Activated naive CD8-positive, alpha-beta T cell treated with anti-CD3 and anti-CD28 coated beads, Interleukin-2, amount 50 U/mL, for 16 hours (primary cell): ENCODE data around the gene FTO.

Experiments
- DNase-seq: peaks from one replicate; pipeline ENCODE4 v3.0.0-alpha.2; 2020; ENCODE audit warnings: low read depth, low spot score

Gene FTO

DNA sequence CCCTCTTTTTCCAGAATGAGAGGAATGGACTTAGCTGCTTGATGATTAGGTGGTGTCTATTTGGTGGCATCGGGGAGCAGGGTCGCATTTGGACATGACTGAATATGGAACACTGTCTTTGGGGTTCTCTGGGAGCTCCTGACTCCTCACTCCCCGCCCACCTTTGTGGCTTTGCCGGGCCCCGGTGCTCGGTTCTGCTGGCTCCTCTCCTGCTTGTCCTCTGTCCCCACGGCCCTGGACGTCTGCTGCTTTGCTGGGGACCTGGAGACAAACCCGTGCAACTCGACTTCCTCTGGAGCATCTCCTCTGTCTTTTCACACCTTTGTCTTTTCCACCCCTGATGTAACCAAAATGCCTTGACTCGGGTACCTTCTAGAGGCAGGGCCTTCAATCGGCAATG is 446.9 kb downstream of the FTO start:
- no peak for DNase-seq

DNA sequence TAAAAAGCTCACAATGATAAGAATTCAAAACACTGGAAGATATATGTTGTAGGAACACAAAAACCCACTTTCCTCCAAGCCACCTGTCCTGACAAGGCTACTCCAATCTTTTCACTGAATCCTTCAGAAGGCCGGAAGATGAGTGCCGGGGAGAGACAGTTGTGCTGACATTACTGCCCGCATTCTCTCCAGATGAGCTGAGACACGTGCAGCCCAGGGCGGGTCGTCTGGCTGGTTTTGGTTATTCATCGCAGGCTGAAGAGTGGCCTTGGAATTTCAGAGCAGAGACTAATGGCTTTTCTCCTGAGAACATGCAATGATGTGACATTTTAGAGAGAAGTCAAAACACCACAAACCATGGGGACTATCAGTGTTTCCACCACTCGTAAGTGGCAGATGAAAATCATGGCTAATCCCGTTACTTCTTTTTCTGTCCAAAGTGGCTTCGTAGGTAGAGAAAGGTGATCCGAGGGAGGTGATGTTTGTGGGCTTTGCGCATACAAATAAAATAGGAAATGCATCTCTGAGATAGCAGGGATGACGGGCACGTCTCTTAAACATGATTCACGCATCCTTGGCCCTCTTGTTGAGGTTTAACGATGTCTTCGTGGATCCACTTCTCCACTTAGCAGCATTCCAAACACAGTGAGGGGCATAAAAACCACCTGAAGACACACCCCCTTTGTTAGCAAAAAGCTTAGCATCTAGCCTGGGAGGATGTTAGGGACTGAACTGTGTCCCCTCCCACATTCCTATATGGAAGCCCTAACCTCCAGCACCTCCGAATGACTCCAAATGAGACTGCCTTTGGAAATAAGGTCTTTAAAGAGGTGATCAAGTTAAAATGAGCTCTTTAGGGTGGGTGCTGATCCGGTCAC is 448.6 kb downstream of the FTO start:
- DNase-seq: no peak

DNA sequence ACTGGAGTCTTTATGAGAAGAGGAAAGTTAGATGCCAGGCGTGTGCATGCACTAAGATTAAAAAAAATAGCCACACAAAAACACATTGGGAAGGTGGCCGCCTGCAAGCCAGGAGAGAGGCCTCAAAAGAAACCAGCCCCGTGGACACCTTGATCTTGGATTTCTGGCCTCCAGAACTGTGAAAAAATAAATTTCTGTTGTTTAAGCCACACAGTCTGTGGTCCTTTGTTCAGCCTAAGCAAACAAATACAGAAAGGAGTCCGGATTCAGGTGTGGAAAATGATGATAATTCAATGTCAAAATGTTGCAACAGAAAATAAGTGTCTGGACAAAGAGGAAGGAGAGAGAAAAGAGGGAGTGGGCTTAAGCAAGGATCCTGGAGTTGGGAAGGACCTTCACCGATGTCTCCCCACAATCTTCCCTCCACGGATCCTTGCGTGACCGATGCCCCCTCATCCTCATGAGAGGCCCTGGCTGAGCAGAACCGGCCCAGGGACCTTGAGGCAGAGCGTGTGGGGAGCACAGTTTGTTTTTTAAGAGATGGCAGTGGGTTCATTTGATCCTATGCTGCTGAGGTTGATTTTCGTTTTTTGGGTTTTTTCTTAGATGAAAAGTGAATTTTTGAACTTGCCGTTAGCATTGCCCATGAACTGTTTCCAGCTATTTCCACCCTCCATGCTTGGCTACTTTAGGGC is 449.4 kb downstream of the FTO start:
- DNase-seq: no peak

DNA sequence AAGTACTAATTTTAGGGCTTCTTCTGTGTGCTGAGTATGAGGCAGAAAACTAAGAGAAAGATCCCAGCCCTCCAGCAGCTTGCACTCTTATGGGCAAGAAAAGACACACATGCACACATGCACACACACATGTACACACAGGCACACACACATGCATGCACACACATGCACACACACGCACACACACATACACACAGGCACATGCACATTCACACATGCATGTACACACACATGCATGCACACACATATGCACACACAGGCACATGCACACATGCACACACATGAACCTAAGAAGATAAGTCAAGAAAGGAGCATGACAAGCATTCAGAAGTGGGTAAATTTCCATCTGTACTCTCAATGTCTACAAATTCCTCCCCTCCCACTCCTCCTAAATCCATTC is 452.4 kb downstream of the FTO start:
- DNase-seq: no peak

DNA sequence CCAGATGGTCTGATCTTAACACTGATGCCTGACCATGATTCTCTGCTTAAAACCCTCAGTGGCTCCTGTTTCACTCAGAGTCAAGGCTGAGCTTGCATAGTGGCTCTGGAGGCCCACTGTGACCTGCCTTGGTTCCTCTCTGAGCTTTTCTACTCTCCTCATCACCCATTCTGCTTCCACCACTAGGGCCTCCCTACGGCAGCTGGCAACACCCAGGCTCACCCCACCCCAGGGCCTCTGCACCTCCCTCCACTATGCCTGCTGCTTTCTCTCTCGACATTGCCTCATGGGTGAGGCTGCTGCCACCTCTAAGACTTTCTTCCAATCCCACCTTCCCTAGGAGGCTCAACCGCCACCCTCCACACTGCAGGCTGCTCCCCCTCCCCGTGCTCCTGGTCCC is 455.0 kb downstream of the FTO start:
- no peak for DNase-seq

DNA sequence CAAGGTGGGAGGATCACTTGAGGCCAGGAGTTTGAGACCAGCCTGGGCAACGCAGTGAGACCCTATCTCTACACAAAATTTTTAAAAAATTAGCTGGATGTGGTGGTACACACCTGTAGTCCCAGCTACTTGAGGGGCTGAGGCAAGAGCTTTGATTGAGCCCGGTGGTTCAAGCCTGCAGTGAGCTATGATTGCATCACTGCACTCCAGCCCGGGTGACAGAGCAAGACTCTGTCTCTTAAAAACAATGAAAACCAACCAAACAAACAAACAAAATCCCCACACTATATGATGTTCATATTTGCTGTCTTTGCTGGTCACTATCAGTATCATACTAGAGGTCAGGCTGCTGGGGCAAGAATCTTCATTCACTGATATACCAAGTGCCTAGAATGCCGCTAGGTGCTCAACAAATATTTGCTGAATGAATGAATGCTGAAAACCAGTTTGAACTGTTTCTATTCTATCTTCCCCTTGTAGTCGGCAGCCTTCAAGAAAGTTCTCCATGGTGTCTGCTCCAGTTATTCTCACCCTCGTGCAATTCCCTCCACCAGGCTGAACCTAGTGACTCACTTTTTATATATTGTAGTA is 455.6 kb downstream of the FTO start:
- no peak for DNase-seq

DNA sequence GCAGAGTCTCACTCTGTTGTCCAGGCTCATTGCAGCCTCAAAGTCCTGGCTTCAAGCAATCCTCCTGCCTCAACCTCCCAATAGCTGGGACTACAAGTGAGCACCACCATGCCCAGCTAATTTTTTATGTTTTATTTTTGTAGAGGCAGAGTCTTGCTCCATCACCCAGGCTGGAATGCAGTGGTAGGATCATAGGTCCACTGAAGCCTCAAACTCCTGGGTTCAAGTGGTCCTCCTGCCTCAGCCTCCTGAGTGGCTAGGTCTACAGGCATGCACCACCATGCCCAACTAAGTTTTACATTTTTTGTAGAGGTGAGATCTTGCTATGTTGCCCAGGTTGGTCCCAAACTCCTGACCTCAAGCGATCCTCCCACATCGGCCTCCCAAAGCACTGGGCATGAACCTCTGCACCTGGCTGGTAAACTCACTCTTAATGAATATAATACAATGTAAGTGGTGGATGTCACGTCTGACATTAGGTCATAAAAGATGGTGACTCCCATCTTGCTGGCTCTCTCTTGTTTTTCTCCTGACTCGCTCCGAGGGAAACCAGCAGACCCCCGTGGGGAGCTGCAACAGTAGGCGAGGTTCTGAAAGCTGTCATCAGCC is 456.4 kb downstream of the FTO start:
- no peak for DNase-seq

DNA sequence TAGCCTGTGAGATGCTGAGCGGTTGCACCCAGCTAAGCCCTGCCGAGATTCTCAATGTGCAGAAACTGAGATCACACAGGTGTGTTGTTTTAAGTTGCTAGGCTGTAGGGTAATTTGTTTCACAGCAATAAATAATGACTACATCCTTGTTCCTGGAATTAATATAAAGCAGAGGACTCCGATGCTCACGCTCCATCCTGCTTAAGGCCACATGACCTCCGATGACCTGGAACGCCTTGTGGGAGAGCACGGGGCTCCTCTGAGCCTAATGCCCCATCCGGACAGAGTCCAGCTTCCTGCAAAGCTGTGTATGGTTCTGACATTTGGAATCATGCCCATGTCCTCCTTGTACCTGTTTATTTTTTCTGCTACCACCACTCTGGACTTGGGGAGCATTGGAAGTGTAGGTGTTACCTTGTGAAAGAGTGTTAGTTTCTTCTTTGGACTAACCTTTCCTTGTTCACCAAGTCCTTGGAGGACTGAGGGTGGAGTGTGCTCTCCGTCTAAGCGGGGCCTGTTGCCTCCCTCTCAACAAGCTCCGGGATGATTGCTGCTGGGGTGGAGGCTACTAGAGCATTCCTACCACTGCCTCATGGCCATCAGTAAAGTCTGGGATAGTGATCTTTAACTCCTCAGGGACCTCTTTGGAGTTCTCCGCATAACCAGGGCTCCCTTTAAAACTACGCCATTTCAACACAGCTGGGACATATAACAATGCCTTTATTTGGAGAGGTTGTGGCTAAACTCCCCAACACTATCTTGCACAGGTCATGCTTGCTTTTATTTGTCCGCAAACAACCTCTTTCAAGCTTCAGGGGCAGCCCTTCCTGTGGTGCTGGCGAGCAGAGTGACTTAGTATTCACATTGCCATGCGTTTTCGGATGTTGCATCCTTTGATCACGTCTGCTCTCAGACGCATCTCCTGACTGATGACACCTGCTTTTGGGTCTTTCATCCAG is 457.3 kb downstream of the FTO start:
- no peak for DNase-seq

DNA sequence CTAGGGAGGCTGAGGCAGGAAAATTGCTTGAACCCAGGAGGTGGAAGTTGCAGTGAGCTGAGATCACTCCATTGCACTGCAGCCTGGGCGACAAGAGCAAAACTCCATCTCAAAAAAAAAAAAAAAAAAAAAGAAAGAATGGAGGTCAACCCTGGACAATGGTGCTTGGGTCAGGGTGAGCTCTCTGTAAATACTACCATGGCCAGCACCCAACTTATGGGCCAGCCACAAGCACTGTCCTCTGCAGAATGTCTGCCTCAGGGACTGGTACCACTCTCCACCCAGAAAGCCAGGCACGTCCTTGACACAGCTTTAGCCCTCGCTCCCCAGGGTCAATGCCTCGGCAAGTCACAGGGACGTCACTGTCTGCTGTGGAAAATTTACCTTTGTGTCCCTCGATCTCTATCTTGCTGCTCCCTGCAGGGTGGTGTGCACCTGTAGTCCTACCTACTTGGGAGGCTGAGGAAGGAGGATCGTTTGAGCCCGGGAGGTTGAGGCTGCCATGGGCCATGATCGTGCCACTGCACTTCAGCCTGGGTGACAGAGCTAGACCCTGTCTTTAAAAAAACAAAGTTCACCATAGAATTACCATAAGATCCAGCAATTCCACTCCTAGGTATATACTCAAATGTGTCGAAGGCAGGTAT is 459.4 kb downstream of the FTO start:
- no peak for DNase-seq

DNA sequence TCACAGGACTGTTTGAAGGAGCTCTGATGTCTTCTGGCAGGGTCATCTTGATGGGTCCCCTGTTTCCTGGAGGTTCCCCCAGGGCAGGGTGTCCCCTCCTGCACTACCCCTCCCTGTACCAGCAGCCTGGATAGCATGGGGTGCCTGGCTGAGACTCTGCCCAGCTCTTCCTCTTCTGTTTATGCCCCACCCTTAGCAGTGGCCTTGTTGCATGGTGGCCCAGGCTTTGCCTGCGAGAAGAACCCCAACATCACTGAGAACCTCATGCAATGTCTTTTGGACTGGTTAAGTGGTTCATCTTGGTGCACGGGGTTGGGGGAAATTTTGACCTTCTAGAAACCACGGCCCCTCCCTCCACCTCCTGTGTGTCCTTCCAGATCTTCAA is 460.8 kb downstream of the FTO start:
- no peak for DNase-seq

DNA sequence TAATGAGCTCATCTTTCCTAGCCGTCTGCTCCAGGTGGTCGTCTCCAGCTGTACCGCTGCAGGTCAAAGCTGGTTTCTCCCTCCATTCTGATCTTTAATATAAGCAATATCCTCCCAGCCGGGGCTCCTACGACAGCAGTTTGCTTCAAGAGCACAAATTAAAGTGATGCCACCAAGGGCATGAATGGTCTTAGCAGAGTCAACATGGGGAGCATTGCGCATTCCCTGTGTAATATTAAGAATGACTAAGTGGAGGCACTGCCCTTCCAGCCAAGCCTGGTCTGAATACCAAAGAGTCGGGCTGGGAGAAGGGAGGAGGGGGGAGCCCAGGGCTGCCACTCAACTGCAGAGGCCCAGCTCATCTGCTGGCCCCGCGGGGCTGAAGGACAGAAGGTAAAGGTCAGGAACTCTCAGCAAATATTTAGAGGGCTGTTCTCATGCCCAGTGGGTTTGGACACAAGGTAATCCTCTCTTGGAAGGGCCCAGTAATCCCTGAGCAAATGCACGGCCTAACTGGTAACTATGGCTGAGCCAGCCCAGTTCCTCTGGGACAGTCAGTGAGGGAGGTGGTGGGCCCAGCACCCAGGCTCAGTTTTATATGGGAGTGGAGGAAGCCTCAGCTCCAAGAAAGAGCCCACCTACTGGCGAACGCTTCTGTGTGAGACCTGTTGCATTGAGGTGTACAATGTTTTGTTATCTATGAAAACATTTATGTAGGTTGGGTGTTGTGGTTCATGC is 461.4 kb downstream of the FTO start:
- no peak for DNase-seq

DNA sequence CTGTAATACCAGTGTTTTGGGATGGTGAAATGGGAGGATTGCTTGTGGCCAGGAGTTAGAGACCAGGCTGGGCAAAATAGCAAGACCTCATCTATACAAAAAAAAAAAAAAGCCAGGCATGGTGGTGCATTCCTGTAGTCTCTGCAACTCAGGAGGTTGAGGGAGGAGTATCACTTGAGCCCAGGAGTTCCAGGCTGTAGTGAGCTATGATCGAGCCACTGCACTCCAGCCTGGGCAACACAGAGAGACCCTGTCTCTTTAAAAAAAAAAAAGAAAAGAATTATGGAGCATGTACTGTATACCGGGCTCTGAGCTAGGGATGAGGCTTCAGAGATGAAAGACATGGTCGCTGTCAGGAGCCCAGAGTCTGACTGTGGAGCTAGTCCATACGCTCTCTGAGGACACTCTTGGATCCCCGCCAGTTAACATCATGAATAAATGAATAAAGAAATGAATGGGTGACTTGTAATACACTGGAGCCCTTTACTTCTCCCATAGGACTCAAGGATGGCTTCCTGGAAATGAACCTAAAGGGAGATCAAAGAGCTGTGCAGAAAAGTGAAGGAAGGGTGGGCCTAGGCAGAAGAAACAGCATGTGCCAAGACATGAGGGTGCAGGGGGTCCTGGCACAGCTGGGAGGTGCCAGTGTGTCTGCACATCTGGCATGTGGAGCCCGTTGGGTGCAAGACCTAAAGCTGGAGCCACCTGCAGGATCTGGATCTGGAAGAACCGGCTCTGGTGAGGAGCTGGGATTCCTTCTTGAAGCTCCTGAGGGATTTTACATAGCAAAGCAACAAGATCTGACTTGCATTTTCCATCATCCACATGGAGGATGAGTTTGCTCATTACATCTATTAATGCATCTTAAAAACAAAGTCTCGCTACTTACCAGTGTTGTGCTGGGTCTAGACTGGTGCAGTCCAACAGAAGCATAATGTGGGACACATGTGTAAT is 462.2 kb downstream of the FTO start:
- DNase-seq: no peak

DNA sequence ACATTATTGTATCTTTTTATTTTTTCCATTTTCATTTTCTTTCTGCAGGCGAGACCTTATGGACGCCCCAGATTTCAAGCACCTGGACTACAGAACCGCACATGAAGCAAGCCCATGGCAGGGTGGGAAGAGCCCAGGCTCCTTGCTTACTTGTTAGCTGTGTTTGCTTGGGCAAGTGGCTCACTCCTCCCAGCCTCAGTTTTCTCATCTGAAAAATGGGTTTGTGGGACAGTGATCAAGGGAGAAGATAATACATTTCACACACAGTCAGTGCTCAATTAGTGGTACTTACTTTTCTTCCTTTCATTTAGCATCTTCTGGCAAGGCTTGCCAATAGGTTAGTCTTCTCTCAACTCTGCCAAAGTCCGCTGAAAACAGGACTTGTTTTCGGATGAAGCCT is 465.2 kb downstream of the FTO start:
- no peak for DNase-seq

DNA sequence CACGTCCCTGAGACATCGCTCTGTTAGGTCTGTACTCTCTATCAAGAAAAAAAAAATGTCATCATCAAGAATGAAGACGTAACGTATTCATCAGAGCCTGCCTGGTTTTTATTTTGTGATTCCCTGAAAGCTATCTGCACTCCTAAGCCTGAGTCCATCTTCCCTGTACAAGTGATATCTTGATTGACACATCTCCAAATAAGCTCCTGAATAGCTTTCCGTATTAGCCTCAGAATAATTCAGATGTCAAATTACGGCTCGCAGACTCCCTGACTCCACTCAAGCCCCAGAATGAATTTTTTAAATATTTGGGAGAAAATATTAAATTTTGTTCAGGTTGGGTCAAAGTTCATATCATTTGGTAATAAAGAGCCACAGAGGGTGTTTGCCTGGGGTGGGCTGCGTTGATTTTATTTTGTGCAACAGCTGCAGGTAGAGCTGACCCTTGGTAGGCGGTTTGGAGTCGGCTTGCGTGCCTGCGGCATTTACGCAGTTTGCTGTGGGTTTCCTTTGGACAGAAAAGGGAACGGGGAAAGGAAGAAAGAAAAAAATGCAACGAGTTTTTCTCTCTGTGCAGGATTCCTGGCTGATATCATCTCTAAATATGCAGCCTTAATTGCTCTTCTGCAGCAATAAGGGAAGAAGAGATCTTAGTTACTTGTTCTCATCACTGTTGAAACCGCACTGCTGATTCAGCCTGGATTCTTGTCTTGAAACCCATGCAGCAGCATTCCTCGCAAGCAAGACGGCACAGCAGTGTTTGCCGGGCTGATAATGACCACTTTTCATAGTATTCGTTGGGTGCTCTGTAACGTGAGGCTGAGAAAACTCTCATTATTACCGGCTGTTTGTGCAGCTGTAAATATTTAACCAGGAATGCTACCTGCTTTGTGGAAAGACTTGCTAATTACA is 467.9 kb downstream of the FTO start:
- no peak for DNase-seq

DNA sequence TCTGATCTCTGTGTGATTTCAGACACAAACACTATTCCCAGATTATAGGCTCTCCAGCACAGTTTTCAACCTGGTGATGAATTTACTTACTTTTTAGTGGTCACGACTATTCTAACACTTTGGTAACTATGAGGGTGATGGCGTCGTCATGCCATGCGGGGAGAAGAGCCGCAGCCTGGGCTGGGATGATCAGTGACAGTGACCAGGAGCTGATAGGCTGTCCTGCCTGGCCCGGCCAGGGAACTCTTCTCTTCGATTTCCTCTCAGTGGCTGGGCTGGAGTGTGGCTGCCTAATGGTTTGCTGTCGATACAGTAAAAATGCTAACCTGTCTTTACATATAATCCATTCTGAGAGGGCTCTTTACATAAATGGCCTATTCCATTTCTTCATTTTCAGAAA is 469.5 kb downstream of the FTO start:
- DNase-seq: no peak

DNA sequence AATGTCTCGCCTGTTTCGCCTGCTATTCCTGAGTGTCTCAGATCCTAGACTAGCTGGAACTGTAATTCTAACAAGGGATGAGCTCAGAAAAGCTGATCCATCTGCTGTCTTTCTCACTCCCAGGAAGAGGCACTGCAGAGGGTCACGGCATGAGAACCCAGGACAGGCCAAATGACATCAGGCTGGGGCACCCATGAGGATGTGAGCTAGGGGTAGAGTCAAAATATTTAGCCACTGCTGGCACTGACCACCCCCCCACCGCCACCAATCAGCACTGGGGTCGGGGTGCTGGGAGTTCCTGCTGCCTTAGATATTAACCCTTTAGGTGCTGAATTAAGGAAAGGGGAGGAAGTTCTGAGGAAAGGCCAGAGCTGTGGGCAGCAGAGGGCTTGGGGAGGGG is 470.2 kb downstream of the FTO start:
- DNase-seq: no peak

DNA sequence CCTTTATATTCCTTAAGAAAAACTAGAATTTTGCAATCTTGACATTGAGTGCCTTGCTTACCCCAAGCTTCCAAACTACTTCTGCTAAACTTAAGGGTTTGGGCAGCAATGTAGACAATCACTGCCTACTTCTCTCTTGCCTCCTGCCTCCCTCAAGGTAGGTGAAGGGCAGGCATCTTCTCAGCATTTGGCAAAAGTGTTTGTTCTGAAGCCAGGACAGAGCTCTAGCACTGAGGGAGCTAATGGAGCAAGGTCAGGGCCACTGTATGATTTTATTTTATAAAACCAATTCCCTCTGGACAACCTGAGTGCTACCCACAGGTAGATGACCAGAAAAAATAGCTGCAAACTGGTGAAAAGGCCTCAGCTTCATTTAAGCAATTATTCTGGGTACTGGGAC is 470.8 kb downstream of the FTO start:
- DNase-seq: no peak

DNA sequence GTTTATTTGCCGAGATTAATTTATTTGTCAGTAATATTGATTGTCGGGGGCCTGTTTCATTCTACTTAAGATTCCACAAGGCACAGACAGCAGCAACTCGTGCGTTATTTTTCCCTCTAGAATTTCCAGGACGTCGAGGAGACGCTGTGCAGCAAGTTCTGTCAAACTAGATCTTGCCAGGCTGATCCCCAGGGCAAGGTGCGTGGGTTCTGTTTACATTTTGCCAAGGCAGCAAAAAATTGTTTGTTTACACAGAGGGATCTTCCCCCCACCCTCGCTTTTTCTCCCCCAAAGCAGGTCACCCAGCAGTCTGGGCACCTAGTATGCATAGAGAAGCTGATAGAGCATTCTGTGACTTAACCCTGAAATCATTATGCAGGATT is 471.2 kb downstream of the FTO start:
- DNase-seq: no peak
